Vagina (tissue), 2 donors: ENCODE results near the gene ADAMTSL3.

Experiments used
- CTCF ChIP-seq, 3 experiments: fragments of 450-650 bp in 2 of 3; fragments of 200-600 bp in 1 of 3; sonication (generic) in 1 of 3; IDR thresholded peaks; one replicate each; pipeline ENCODE4 v1.5.1; 2017 to 2019; ENCODE audit warnings: antibody characterized with exemption in 3 of 3, mild to moderate bottlenecking in 2 of 3, moderate library complexity in 2 of 3
- POLR2A ChIP-seq, 2 donors: fragments of 450-650 bp; IDR thresholded peaks; one replicate each; pipeline ENCODE4 v1.6.1; 2017; ENCODE audit warnings: antibody characterized with exemption in 2 of 2, mild to moderate bottlenecking in 2 of 2, moderate library complexity in 2 of 2

- TF ChIP-seq CTCF (IDR thresholded peaks at IDR 0.05) (no peak), POLR2A (IDR thresholded peaks at IDR 0.05) (no peak)
These were observed 181.6 kb downstream of the ADAMTSL3 start for GRCh38 chr15:83835479-83835878.
